Retina (tissue), 1 donor: ENCODE data around the gene FBXL12.
"Not testable (repeated sequence)": the region's sequence is repeated elsewhere in the genome, so short reads cannot be mapped to it uniquely, and the experiment has no call there.

Experiments
- DNase-seq: peaks from one replicate; pipeline ENCODE4 v3.0.0-alpha.2; 2016

Gene FBXL12

GRCh38 chr19:9818734-9819595 is at the start of gene FBXL12:
FBXL12 (minus strand) TSS chr19:9819079; CDS start chr19:9818813, 266 bp downstream.
- DNase-seq: peak; percentile 100

- DNase-seq: no peak
Measured at GRCh38 chr19:9865732-9866501, 47.0 kb upstream of the FBXL12 start.

GRCh38 chr19:9863759-9864158 is 44.9 kb upstream of the FBXL12 start:
- no peak for DNase-seq

GRCh38 chr19:9862938-9863337 is 44.1 kb upstream of the FBXL12 start:
- no peak for DNase-seq

GRCh38 chr19:9861503-9861902 is 42.6 kb upstream of the FBXL12 start:
- DNase-seq: no peak

- DNase-seq: no peak
Measured at GRCh38 chr19:9860407-9860806, 41.5 kb upstream of the FBXL12 start.

- DNase-seq: no peak
Measured at GRCh38 chr19:9858766-9859165, 39.9 kb upstream of the FBXL12 start.

- DNase-seq: no peak
Measured at GRCh38 chr19:9857920-9858746, 39.3 kb upstream of the FBXL12 start.

GRCh38 chr19:9857076-9857721 is 38.3 kb upstream of the FBXL12 start:
- DNase-seq: no peak

- no peak for DNase-seq
Measured at GRCh38 chr19:9856609-9857008, 37.7 kb upstream of the FBXL12 start.

- no peak for DNase-seq
Measured at GRCh38 chr19:9854282-9854846, 35.5 kb upstream of the FBXL12 start.

- DNase-seq: peak; percentile 23
Measured at GRCh38 chr19:9850235-9850959, 31.5 kb upstream of the FBXL12 start.

GRCh38 chr19:9849791-9850190 is 30.9 kb upstream of the FBXL12 start:
- DNase-seq: no peak

GRCh38 chr19:9848762-9849161 is 29.9 kb upstream of the FBXL12 start:
- DNase-seq: peak; percentile 15

- DNase-seq: peak; percentile 25
Measured at GRCh38 chr19:9848060-9848459, 29.2 kb upstream of the FBXL12 start.

GRCh38 chr19:9847087-9847671 is 28.3 kb upstream of the FBXL12 start:
- no peak for DNase-seq

- DNase-seq: not testable (repeated sequence)
Measured at GRCh38 chr19:9843626-9844273, 24.9 kb upstream of the FBXL12 start.

GRCh38 chr19:9842834-9843625 is 24.2 kb upstream of the FBXL12 start:
- DNase-seq: no peak

- no peak for DNase-seq
Measured at GRCh38 chr19:9839415-9839814, 20.5 kb upstream of the FBXL12 start.

GRCh38 chr19:9838324-9838723 is 19.4 kb upstream of the FBXL12 start:
- DNase-seq: no peak
